Activated CD8-positive, alpha-beta memory T cell treated with anti-CD3 and anti-CD28 coated beads, Interleukin-2, amount 50 U/mL, for 24 hours (primary cell): ENCODE measurements around the gene SLC9A9.
"Not testable (repeated sequence)": the region's sequence is repeated elsewhere in the genome, so short reads cannot be mapped to it uniquely, and the experiment has no call there.

Source experiments
- DNase-seq: peaks from one replicate; pipeline ENCODE4 v3.0.0-alpha.2; 2020; ENCODE audit errors: extremely low read depth

Gene SLC9A9

DNA sequence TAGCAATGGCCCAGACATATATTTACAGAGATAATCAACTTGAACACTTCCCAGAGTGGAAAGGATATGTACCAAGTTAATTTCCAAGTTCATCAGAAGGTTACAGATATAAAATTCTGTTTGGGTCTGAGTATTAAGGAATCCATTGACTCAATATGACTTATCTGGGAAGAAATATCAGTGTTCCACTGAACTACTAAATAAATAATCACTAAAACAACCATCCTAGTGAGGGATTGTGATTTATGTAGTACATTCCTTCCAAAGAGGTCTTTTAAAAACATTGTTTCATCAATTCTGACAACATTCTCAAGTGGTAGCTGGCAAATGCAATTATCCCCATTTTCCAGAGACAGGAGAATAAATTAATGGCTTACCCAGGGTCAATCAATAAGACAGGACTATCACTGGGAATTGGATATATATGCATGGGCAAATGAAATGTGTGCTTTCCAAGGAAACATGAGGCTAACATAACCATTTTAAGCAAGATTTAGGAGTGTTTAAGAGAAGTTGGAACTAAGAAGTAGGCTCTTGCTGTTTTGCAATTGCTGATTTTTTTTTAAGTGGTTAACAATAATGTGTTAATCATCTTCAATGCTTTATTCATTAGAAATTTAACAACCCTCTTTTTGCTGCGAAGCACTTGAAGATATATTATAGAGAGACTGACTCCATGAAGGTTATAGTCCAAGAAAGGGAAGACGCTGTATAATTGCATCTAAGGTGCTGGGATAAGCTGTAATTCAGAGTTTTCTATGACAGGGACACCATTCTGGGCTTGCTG, 37.9 kb downstream of the SLC9A9 start:
- DNase-seq: no peak

DNA sequence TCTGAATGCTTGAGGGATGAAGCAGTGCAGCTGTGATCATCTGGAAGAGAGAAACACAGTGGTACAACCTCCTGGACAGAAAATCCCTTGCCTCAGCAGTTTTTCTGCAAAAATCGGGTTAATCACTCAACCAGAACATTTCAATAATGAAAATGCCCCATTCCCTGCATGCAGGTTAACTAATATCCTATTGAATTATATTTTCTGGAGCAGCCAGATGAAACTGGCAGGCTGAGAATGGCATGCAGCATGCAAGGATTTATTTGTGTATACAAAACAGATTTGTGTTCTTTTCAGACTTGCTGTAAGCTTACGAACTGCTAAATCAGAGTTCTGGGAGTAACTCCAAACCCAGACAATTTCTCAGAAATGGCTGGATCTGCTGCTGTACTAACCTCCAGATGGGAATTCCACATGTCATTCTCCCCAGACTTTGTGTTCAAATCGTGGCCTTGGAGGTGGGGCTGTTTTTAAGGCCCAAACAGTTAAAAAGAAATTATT, 39.1 kb downstream of the SLC9A9 start:
- DNase-seq: no peak

DNA sequence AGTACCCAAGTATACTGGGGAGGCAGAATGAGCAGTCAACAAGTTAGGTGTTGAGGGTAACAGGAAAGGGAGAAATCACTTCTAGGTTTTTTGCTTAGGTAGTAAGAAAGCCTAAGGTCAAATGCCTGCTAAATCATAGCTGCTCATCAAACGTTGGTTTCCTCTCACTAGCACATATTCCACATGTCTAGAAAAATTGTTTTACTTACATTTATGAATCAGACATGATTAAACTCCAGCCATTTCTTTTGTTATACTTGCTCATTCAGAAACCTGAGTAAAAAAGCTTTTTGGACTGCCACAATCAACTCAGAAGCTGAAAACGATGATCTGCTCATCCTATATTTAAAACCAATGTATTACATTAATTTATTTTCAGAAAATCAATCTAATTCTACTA, 40.2 kb downstream of the SLC9A9 start:
- no peak for DNase-seq

DNA sequence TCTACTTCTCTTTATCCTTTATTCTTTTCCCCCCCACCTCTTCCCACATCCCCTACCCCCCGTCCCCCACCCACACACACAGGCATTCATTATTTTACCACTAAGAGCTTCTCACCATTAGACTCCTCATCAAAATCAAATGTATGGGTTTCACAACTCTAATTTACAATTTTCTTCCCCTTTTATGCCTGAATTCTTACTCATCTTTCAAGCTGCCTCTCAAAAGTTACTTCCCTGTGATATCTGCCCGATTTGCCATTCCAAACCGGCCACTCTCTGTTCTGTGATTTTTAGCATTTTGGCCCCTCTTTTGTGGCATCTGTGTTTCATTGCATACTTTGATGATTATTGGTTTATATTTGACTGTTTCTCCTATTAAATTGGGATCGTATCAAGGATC, 42.2 kb downstream of the SLC9A9 start:
- DNase-seq: no peak

DNA sequence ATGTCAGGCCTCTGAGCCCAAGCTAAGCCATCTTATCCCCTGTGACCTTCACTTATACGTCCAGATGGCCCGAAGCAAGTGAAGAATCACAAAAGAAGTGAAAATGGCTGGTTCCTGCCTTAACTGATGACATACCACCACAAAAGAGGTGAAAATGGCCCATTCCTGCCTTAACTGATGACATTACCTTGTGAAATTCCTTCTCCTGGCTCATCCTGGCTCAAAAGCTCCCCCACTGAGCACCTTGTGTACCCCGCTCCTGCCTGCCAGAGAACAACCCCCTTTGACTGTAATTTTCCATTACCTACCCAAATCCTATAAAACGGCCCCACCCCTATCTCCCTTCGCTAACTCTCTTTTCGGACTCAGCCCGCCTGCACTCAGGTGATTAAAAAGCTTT, 42.8 kb downstream of the SLC9A9 start:
- not testable (repeated sequence) for DNase-seq

DNA sequence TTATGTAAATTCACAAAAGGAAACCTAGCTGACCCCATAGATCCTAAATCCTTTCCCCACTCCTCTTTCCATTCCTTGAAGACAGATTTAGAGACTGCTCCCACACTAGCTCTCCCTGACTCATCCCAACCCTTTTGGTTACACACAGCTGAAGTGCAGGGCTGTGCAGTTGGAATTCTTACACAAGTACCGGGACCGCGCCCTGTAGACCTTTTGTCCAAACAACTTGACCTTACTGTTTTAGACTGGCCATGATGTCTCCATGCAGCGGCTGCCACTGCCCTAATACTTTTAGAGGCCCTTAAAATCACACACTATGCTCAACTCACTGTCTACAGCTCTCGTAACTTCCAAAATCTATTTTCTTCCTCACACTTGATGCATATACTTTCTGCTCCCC, 47.2 kb downstream of the SLC9A9 start:
- not testable (repeated sequence) for DNase-seq

DNA sequence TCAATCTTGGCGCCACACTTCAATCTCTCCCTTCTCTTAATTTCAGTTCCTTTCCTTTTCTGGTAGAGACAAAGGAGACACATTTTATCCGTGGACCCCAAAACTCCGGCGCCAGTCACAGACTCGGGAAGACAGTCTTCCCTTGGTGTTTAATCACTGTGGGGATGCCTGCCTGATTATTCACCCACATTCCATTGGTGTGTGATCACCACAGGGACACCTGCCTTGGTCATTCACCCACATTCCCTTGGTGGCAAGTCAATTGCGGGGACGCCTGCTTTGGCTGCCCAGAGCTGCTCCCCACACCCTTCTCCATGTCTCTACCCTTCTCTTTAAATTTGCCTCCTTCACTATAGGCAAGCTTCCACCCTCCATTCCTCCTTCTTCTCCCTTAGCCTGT, 50.1 kb downstream of the SLC9A9 start:
- not testable (repeated sequence) for DNase-seq

DNA sequence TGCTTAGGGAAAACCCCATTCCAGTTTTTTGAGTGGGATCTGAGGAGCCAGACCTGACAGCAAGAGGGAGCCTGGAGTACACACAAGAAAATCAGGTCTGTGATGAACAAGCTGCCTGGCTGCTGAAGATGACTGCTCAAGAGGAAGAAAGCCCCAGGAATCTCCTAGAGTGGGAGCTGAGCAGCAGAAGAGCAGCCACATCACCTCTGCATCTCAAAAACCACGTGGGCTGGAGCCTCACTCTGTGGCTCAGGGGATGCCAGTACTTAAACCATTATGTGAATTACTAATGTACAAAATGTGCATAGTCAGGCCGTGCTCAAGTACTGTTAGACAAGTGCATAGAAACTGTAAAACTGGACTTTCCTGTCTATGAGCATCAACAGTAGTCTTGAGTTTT, 52.4 kb downstream of the SLC9A9 start:
- DNase-seq: no peak

DNA sequence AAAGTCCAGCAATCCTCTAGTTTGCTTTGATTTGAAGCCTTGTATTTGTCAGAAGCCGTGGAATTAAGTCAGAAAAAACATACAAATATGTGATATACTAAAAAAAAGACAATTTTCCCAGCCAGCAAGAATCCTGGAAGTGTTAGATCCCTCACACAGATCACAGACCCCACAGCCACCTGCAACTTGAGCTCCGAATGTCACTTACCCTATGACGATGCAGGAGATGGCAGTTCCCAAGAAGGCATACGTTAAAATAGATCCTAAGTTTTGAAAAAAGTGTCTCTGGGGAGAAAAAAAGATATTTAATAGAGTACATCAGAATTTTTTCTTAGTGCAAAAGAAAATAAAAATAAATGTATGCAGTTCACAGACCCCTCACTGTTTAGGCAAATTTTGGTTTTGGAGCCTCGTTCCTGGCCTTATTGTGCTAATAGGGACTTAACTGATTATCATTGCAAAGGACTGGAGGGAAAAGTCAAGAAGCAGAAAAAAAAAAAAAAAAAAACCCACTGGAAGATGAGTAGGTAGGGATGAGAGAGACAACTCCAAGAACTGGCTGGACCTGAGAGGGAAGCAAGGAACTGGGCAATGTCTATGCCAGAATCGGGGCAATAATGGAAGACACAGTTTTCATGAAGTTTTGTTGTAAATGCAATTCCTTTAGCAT, 53.3 kb downstream of the SLC9A9 start:
- no peak for DNase-seq

DNA sequence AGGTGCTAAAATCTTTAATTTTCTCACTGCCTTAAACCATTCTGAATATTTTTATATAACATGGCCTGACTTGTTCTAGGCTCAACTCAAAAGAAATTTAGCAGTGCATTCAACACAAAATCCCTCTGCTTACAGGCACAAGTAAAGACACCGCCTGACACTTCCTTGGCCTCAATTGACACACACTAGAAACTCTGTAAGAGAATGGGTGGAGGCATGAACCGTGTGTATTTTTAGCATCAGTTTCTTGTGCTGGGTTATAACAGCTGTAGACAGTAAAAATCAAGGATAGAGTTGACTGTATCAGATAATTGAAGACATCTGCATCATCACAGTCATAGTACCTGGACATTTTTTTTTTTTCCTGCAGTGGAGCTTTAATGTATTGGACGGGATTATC, 54.3 kb downstream of the SLC9A9 start:
- no peak for DNase-seq

DNA sequence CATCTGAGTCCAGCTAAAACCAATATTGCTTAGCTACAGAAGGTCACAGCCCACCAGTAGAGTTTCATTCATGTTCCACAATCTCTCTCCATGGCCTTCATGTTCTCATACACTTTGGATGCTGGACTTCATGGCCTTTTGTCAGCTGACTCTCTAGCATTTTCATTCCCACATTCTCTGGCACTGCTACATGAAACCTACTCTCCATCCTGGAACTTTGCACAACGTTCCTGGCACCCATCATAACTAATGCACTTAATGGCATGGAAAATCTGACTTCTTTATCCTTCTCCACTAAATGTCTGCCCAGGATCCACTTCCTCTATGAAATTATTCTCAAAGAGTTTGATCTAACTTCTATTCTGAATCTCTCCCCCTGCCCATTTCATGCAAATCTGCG, 56.9 kb downstream of the SLC9A9 start:
- DNase-seq: no peak

DNA sequence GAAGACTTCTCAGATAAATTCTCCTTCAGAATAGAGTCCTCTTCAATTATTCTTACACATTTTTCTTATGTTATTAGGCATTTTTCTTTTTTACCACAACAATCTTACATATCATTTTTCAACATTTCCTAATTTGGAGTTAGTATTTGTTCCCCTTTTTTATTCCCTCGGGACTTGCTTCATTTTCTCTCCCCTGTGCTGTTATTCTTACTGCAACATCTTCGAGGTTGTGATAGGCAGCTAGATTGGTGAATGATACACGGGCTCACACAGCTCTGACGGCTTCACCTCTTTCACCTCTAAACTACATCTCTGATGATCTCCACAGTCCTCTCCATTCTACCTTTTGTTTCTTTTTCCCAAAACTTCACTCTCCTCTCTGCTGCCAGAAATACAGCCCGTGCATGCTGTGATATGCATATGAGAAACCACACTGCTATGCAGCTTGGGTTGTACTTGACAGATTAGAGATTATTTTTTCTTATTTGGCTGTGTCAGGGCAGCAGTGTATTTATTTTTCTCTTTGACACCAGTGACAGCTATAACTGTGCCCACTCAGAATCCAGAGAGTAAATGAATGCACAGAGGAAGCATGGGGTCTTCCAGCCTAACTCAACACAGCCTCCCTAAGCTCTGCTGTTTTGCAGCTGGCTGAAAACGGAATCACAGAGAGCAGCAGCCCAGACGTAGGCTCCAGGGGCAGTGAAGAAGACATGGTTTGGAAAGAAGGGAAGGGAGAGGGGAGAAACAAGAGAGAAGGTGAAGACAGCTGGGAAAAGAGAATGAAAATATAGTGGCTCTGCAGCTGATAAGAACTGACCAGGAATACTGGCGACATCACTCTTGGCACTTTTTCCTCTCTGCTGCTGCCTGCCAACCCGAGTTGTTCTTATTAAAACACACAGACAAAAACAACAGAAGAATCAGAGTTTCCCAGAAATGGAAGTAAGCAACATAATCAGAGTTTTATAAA, 61.8 kb downstream of the SLC9A9 start:
- DNase-seq: no peak

DNA sequence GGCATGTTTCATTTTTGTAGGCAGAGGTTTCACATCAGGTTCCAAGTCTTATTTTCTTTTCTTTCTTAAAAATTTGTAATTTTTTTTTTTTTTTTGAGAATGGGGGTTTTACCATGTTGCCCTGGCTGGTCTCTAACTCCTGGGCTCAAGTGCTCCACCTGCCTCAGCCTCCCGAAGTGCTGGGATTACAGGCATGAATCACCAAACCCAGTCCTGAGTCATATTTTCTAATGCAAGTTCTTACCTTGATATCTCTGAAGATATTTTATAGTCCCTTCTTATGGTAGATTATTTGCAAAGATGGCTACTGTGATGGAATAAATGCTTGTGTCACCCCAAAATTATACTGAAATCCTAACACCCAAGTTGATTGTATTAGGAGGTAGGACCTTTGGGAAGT, 63.8 kb downstream of the SLC9A9 start:
- no peak for DNase-seq

DNA sequence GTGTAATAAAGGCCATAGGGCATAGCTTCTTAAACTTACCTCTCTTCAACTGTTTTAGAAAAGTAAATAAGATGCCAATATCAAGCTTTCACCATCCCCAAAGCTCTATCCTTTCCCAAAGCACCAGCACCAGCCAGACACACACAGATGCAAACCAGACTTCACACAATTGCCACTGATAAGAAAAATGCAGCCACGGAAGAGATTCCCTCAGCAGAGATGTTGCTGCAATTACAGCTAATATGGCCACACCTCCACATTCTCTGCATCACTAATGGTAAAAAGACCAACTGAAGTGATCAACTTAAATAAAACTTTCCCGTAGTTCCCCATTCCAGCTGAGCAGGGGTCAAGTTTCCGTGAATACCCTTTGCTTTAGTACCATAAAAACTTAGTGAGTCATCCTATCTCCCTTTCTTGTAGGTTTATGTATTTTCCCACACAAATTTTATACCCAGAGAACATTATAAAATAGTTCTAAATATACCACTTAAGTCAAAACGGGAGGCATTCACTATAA, 64.4 kb downstream of the SLC9A9 start:
- no peak for DNase-seq

DNA sequence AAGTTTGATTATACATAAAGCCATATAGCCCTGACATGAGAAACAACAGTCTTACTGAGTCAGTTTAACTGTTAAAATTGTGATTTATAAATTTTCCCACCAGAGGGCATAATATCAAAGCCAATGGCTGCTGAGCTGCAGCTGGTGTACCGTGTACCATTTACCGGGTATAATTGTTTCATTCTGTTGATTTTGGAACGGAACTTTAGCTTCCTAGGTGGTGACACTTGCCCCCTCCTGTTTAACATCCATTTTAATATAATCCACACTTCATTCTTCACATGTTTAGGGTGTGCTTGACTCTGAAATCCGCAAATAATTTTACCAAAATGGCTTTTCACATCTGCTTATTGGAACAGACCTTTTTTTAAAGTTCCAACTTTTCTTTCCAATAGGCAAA, 72.8 kb downstream of the SLC9A9 start:
- DNase-seq: no peak

DNA sequence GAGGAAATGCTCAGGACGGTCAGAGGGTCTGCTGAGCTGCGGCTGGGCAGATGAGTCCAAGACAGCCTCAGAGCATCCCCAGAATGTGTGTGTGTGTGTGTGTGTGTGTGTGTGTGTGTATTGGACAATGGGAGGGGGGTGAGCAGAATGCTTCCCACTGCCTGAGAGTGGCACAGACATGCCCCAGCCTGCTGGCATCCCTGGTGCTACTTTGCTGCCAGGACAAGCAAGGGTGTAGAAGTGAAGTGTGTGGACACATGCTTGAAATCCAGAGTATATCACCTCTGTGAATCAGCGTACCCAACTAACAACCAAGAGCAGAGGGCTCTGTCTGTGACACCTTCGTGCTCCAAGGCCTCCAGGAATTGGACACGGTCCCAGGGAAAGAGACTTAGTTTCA, 76.3 kb downstream of the SLC9A9 start:
- no peak for DNase-seq

DNA sequence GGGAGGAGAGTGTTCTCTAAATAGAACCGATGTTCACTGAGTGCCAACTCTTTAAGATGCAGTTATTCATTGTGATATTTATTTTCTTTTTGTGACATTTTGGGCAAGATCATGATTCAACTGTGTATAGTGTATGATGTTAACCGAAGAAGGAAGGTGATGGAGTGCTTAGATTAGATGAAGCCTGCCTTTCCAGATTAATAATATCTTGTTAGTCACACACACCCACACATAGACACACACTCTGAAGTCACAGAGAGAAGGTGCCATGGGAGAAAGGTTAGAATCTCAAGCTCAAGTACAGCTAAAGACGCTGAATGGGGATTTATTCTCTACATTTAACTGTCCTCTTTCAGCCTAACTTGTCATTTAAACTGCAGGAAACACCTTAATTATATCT, 77.0 kb downstream of the SLC9A9 start:
- DNase-seq: no peak

DNA sequence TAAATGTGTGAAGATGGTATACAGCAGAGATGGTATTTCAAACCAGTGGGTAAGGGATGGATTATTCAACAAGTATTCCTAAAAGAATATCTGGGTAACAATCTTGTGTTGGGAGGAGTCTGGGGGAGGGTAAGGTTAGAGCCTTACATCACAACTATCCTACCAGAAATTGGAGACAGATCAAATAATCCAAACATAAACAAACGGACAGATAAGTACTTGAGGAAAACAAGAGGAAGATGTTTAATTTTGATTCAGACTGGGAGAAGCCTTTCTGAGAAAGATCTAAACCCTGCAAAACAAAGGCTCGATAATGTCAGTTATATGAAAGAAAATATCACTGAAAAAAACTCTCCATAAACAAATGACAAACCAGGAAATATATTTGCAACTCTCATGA, 77.9 kb downstream of the SLC9A9 start:
- no peak for DNase-seq

DNA sequence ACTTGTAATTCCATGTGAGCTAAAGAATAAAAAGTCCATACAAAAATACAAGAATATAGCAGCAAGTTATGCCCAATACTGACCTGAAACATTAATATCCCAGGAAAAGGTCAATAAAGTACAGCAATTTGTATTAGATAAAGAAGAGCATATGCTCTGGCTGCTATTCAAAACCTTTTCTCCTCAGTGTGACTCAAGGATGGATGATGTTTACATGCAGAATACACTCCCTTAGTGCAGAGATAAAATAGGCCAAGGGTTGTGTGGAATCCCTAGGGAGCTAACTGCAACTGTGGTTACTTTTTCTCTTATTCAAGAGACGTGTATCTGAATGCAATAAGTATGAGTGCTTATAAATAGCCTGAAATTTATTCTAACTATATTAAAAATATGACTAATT, 78.7 kb downstream of the SLC9A9 start:
- DNase-seq: no peak

DNA sequence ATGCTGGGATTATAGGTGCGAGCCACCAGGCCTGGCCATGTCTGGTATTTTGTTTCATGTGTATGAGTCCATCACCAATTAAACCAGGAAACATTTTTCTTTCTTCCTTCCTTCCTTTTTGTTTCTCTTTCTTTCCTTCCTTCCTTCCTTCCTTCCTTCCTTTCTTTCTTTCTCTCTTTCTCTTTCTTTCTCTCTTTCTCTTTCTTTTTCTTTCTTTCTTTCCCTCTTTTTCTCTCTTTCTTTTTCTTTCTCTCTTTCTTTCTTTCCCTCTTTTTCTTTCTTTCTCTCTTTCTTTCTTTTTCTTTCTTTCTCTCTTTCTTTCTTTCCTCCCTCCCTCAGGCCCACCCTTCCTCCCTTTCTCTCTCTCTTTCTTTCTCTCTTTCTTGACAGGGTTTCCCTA, 83.4 kb downstream of the SLC9A9 start:
- no peak for DNase-seq

DNA sequence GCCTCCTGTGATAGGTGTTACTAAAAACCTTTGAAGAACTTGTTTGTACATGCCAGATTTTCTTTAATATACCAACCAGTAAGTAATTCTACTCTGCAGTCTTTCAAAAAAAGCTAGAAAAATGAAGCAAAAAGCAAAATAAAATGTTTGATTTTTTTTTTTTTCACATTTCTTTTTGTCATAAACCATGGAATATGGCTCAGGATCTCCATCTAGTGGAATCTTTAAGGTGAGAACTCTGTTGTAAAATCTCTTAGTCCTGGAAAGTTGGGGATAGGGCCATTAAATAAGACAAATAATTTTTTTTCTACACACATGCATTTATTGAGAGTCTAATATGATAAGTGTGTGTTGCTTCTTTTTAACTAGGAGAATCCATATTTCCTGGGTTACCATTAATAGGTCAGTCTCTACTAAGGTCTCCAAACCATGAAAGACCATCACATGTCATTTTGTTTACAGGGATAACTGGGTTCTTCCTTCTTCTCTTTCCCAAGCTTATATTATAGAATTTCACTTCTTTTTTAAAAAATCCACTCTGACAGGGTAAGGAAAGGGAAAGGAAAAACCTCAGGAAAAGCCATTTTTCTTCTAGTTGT, 84.6 kb downstream of the SLC9A9 start:
- DNase-seq: no peak

DNA sequence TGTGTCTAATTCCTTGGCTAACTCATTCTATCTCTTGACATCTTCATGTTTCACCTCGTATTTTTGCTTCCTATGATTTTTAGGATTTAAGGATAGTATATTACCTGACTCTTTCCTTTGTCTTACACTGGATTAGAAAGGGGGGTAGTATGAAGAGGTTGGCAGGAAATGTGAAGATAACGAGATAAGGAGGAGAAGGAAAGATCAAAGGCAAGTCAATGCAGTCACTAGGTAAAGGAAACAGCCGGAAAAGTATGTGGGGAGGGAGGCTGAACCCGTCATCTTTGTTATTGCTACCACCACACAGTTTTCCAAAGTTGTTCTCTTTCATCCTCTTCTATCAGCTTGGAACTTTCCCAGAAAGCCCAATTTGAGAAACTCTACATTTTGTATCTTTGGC, 90.6 kb downstream of the SLC9A9 start:
- no peak for DNase-seq
